Peyer's patch (tissue), 4 donors: Measurements from ENCODE around the gene ACRV1. TPM values are rescaled to one million over a fixed set of nuclear protein-coding genes. Genes with fewer than 3 reads are reported as not detected.

Source experiments
- DNase-seq, 3 donors: peaks; one replicate each; pipeline ENCODE4 v3.0.0-alpha.2; 2017 to 2019
- H3K27ac ChIP-seq, 4 donors: fragments of 200-600 bp; sonication (generic); one replicate each; pipeline ENCODE4 v1.5.1; 2016 to 2019
- H3K27me3 ChIP-seq, 2 donors: fragments of 200-600 bp; sonication (generic); one replicate each; pipeline ENCODE4 v1.5.1; 2019
- H3K36me3 ChIP-seq, 3 donors: fragments of 200-600 bp; sonication (generic); one replicate each; pipeline ENCODE4 v1.5.1; 2016 to 2019
- H3K4me1 ChIP-seq, 4 donors: fragments of 200-600 bp; sonication (generic); one replicate each; pipeline ENCODE4 v1.5.1; 2016 to 2019
- H3K4me3 ChIP-seq, 4 donors: fragments of 200-600 bp; sonication (generic); 1 replicate in 3 of 4; 2 replicates in 1 of 4; pipeline ENCODE4 v1.5.1; 2016 to 2019; ENCODE audit warnings: mild to moderate bottlenecking in 1 of 4
- H3K9me3 ChIP-seq, 4 donors: fragments of 200-600 bp; sonication (generic); one replicate each; pipeline ENCODE4 v1.5.1; 2016 to 2019; ENCODE audit warnings: mild to moderate bottlenecking in 1 of 4
- POLR2A ChIP-seq, 2 donors: fragments of 450-650 bp; IDR thresholded peaks; one replicate each; pipeline ENCODE4 v1.5.1; 2017; ENCODE audit warnings: antibody characterized with exemption in 2 of 2, mild to moderate bottlenecking in 2 of 2, moderate library complexity in 2 of 2
- small RNA-seq, 2 donors: library from RNA; depleted of rRNA; stranded (forward); fragments of <200 nt; gene quantifications; one replicate each; pipeline ENCODE3, GENCODE V24; 2016
- total RNA-seq, 4 donors: library from RNA; depleted of rRNA; stranded (reverse); fragments of >200 nt; gene quantifications; one replicate each; pipeline ENCODE4 v1.1.0, GENCODE V29; 2016
- TF ChIP-seq, protein P1 (sequence below), 6 experiments: fragments of 450-650 bp in 4 of 6; fragments of 200-600 bp in 2 of 6; sonication (generic) in 1 of 6; IDR thresholded peaks; one replicate each; pipeline ENCODE4 v1.5.1; 2017 to 2019; ENCODE audit warnings: antibody characterized with exemption in 6 of 6, mild to moderate bottlenecking in 3 of 6, moderate library complexity in 1 of 6

ACRV1 gene
- total RNA-seq, 4 donors from 2014 or later = not detected

GRCh38 chr11:125621995-125622394, 58.7 kb downstream of the ACRV1 start:
- Histone ChIP-seq H3K36me3 (peaks cover 0 to 48% (median 0%) of the 10 kb centered on the region in 3 donors), H3K9me3 (no peaks in the 10 kb centered on the region), H3K27me3 (no peaks in the 10 kb centered on the region), H3K27ac (no peak overlapping the region), H3K4me1 (peaks cover 0 to 9% (median 1%) of the 10 kb centered on the region in 4 donors), H3K4me3 (no peak overlapping the region)
- no peak for DNase-seq
- TF ChIP-seq, protein P1, sequence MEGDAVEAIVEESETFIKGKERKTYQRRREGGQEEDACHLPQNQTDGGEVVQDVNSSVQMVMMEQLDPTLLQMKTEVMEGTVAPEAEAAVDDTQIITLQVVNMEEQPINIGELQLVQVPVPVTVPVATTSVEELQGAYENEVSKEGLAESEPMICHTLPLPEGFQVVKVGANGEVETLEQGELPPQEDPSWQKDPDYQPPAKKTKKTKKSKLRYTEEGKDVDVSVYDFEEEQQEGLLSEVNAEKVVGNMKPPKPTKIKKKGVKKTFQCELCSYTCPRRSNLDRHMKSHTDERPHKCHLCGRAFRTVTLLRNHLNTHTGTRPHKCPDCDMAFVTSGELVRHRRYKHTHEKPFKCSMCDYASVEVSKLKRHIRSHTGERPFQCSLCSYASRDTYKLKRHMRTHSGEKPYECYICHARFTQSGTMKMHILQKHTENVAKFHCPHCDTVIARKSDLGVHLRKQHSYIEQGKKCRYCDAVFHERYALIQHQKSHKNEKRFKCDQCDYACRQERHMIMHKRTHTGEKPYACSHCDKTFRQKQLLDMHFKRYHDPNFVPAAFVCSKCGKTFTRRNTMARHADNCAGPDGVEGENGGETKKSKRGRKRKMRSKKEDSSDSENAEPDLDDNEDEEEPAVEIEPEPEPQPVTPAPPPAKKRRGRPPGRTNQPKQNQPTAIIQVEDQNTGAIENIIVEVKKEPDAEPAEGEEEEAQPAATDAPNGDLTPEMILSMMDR (IDR thresholded peaks at IDR 0.05) = no peak
- TF ChIP-seq POLR2A (IDR thresholded peaks at IDR 0.05) = no peak

Small RNAs within 50 kb of the gene (small RNA-seq; reads per million reads assigned to genes)
- gene RNU2-35P = 0 to 0.06 reads per million in 2 donors

Other genes starting within 250 kb of the ACRV1 start
- gene FEZ1, start 184.6 kb downstream of the ACRV1 start, total RNA-seq = 10 to 100 TPM in 1 of 4 donors, 1 to 10 TPM in 3; 5.1 to 10.7 (median 6.5) TPM
- gene EI24, start 111.4 kb downstream of the ACRV1 start, total RNA-seq = 10 to 100 TPM; 43.4 to 92.4 (median 51.2) TPM
- 10 to 100 TPM; 36.3 to 73.1 (median 50.1) TPM for gene STT3A, start 88.0 kb downstream of the ACRV1 start, total RNA-seq
- gene CHEK1, start 55.7 kb downstream of the ACRV1 start, total RNA-seq = 10 to 100 TPM in 1 of 4 donors, 1 to 10 TPM in 3; 4.2 to 13.2 (median 6.3) TPM
- not detected for gene PATE1, start 65.4 kb upstream of the ACRV1 start, total RNA-seq
- not detected for gene PATE2, start 98.0 kb upstream of the ACRV1 start, total RNA-seq
- gene PATE3, start 107.3 kb upstream of the ACRV1 start, total RNA-seq = not detected
- gene PATE4, start 152.5 kb upstream of the ACRV1 start, total RNA-seq = not detected
- gene HYLS1, start 206.8 kb upstream of the ACRV1 start, total RNA-seq = 1 to 10 TPM in 3 of 4 donors, not detected in 1; 2.7 to 3.3 (median 2.8) TPM
- gene PUS3, start 222.4 kb upstream of the ACRV1 start, total RNA-seq = 1 to 10 TPM; 2.5 to 7.9 (median 5.8) TPM
- gene DDX25, start 223.7 kb upstream of the ACRV1 start, total RNA-seq = under 1 TPM in 1 of 4 donors, not detected in 3; 0.40 TPM